HG02943 (cell line): Measurements from ENCODE around the gene ST3GAL2.
"Not testable (repeated sequence)": the region's sequence is repeated elsewhere in the genome, so short reads cannot be mapped to it uniquely, and the experiment has no call there.

Experiments used
- ATAC-seq: cut with Tn5 transposase; IDR thresholded peaks from one replicate; pipeline ENCODE4 v1.9.1; 2021; ENCODE audit warnings: mild to moderate bottlenecking, low read depth, moderate library complexity; ENCODE audit not compliant: unreplicated experiment

The ST3GAL2 gene

DNA sequence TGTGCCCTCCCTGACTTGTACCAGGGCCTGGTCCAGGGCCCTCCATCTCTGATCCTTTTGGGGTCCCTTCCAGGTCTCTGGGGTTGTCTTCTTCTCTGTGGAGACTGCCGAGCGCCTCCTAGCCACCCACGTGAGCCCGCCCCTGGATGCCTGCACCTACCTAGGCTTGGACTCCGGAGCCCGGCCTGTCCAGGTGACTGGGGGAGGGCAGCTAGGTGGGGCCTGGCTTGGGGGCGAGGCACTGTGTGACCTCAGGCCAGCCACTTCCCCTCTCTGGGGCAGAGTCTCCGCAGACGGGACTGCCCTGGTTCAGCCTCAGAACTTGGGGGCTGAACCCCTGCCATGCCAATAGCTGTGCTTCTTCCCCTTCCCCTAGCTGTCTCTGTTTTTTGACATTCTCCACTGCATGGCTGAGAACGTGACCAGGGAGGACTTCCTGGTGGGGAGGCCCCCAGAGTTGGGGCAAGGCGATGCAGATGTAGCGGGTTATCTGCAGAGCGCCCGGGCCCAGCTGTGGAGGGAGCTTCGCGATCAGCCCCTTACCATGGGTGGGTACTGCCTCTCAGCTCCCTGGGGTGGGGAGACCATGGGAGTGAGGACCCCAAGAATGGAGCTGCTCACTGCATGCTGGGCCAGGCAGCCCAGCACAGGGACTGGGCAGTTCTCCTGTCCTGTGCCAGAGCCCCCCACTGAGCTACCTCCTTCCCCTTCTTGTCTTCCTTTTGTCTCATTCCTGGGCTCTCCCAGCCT, 30.1 kb upstream of the ST3GAL2 start:
- ATAC-seq: no peak

DNA sequence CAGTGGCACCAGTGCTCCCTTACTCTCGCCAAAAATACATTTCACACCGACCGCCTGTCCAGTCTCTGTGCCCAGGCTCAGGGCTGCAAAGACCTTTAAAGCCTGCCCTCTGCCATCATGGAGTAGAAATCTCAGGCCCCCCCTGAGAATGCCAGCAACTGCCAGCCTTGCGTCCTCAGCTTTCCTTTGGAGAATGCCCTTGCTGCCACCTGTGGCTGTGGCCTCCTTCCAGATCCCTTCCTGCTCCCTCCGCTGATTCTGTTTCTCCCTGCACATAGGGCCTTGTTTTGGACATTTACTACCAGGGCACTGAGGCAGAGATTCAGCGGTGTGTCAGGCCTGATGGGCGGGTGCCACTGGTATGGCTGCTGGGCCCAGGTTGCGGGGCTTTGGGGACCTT, 28.7 kb upstream of the ST3GAL2 start:
- no peak for ATAC-seq

DNA sequence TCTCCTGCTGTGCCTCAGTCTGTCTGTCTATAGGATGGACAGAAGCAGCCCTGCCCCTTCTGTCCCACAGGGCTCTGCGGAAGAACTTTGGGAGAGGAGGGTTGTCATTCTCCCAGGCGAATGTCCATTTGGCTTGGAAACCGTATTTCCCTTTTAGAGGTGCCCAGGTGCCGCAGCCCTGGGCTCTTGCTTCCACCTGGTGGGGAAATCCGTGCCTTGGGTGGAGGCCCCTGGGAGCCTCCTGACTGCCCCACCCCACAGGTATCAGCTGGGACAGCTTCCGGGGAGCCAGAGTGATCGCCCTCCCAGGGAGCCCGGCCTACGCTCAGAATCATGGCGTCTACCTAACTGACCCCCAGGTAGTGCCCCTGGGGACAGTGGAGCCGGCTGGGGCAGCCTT, 28.2 kb upstream of the ST3GAL2 start:
- no peak for ATAC-seq

DNA sequence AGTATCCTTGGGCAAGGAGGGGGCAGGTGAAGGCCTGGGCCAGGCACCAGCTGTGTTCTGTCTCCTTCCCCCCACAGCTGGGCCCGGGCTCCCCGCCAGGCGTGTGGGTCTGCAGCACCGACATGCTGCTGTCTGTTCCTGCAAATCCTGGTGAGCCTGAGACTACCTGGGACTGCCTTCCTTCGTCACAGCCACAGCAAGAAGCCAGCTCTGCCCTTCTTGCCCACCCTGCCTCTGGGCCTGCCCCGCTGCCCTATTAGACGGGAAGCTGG, 27.8 kb upstream of the ST3GAL2 start:
- ATAC-seq: no peak

DNA sequence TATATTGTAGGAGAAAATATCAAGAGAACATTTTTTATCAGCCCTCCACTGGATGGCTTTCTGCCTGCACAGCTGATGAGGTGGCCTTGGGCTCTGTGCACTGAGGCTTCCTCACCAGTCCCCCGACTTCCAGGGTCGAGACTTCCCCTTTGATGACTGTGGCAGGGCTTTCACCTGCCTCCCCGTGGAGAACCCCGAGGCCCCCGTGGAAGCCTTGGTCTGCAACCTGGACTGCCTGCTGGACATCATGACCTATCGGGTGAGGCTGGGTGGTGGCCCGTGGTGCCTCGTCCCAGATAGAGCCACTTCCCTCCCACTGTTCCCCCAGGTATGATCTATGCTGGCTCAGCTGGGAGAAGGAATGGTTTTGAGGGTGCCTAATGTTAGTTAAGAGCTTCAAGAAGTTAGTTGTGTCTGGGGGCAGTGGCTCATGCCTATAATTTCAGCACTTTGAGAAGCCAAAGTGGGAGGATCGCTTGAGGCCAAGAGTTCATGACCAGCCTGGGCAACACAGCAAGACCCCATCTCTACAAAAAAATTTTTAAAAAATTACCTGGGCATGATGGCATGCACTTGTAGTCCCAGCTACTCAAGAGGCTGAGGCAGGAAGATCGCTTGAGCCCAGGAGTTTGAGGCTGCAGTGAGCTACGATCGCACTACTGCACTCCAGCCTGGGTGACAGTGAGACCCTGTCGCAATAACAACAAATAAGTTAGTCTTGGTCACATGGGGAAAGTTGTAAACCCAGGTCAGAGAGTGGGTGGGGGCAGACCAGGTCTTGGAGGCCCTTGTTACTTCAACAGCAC, 27.3 kb upstream of the ST3GAL2 start:
- no peak for ATAC-seq

GRCh38 chr16:70463235-70463634, 24.3 kb upstream of the ST3GAL2 start:
- ATAC-seq: no peak

DNA sequence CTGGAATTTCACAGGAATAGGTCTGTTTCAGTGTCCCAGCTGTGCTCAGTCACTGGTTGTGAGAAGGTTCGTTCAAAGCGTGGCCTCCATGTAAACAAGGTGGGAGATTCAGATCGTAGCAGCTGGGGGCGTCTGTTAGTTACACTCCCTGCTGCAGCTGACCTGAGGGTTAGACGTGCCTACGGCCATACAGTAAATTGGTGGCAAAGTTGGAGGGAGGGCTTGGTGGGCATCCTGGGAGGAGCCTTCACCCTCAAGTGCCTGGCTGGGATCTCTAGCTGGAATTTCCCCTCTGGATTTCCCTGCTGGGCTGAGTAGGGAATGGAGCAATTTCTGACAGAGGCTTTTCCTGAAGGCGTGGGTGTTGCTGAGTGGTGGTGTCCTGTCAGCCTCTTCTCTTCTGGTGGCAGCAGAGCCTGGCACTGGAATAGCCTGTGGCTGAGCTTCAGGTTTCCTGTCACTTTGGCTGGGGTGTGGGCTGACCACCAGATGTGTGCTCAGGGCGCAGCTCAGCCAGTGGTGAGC, 21.9 kb upstream of the ST3GAL2 start:
- no peak for ATAC-seq

DNA sequence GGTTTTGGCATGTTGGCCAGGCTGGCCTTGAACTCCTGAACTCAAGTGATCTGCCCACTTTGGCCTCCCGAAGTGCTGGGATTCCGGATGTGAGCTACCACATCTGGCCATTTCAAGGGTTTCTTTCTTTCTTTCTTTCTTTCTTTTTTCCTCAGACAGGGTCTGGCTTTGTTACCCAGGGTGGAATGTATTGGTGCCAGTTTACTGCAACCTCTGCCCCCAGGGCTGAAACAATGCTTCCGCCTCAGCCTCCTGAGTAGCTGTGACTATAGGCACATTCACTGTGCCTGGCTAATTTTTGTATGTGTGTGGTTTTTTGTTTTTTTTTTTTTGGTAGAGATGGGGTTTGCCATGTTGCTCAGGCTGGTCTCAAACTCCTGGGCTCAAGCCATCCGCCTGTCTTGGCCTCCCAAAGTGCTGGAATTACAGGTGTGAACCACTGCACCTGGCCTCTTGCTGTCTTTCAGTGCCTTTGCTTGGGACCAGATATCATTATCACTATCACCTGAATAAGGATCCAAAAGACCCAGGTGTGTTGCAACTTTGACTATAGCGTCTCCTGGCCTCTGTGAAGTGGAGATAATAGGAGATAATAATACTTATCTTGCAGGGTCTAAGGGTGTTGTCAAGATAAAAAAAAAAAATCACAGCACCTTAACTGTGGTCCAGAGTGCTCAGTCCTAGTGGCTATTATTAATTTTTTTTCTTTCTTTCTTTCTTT, 18.7 kb upstream of the ST3GAL2 start:
- ATAC-seq: no peak

- no peak for ATAC-seq
Observed at GRCh38 chr16:70455910-70456309, 17.0 kb upstream of the ST3GAL2 start.

DNA sequence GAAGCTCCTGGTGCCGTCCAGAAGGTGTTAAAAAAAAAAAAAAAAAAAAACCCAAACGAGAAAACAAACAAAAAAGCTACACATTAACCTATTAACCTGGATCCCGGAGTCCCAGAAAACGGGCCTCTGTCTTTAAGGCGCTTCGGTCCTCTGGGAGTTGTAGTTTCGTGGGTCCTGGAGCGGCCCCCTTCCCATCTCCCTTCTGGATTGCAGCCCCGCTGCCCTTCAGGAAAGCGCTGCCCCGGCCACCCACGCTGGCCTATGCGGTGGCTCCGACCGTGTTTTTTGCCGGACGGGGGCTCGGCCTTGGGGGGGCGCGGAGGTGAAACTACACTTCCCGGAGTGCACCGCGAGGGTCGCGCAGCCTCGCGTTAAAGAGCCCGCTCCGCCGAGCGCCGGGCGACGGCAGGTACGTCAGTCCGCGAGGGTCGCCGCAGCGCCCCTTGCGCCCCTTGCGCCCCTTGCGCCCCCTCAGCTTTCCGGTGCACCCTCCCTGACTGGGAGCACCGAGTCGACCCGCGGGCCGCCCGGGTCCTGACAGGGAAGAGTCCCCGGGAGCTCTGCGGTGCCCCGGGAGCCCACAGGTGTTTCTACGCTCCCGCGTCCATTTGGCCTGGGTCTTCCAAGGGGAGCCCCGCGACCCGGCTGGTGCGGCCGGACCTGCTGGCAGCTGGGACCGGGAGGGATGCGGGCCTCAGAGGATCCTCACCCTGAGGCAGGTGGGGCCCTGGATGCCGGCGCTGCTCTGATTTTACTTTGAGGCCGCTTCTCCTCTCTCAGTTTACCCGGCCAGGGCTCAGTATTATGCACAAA, 15.5 kb upstream of the ST3GAL2 start, which contains the start of gene FCSK:
TSS of gene FCSK (plus strand) at position 374 of the 813 bp plus-strand sequence. CDS start 8,596 bp downstream, outside the sequence.
- peak; percentile 74 for ATAC-seq

DNA sequence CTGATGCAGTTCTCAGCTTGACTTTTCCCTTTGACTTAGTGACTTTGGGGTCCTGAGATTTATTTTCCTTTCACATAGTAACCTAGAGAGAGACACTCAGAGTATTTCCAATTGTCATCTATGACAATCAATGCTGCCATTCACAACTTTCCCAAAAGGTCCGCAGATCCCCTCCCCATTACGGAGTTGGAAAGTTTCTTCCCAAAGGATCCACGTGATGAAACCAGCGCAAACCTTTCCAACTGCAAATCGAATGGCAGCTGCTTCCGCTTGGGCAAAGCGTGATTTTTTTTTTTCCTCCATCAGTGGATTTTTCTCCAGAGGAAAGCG, 15.0 kb upstream of the ST3GAL2 start:
- ATAC-seq: no peak

GRCh38 chr16:70453117-70453891, 14.4 kb upstream of the ST3GAL2 start:
- no peak for ATAC-seq

DNA sequence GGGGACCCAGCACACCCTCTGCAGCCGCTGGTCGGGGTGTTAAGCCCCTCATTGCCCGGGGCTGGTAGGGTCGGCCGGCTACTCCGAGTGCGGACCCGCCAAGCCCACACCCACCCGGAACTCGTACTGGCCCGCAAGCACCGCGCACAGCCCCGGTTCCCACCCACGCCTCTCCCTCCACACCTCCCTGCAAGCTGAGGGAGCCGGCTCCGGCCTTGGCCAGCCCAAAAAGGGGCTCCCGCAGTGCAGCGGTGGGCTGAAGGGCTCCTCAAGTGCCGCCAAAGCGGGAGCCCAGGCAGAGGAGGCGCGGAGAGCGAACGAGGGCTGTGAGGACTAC, 12.1 kb upstream of the ST3GAL2 start:
- not testable (repeated sequence) for ATAC-seq

GRCh38 chr16:70450142-70451003, 11.5 kb upstream of the ST3GAL2 start:
- ATAC-seq: not testable (repeated sequence)

- no peak for ATAC-seq
Observed at GRCh38 chr16:70448075-70448474, 9.2 kb upstream of the ST3GAL2 start.

- no peak for ATAC-seq
Observed at GRCh38 chr16:70444249-70445063, 5.6 kb upstream of the ST3GAL2 start.

DNA sequence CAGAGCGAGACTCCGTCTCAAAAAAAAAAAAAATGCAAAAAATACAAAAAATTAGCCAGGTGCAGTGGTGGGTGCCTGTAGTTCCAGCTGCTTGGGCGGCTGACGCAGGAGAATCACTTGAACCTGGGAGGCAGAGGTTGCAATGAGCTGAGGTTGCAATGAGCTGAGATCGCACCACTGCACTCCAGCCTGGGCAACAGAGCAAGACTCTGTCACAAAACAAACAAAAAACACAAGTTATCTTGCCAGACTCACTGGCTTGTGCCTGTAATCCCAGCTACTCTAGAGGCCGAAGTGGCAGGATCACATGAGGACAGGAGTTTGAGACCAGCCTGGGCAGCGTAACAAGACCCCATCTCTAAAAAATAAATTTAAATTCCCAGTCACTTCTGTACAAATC, 3.4 kb upstream of the ST3GAL2 start:
- ATAC-seq: no peak

DNA sequence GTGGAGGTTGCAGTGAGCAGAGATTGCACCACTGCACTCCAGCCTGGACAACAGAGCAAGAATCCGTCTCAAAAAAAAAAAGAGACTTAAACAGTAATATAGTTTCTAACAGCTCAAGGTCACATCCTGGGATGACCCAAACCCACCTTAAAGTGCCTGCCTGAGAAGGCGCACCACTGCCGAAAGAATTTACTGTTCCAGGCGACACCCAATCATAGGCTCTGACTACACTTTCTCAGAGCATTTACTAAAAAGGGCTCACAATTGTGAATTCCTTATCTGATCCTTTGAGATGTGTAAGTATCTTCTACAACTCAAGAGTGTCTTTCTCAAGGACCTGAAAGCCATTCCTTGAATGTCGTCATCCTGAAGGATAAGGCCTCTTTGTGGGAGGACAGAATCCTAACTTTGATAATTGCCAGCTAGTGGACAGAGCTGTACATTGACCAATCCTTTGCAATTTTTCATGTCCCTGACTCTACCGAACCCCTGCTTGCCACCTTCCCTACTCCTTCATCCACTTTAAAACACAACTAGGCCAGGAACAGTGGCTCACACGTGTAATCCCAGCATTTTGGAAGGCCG, 2.6 kb upstream of the ST3GAL2 start:
- no peak for ATAC-seq
